CD4-positive, alpha-beta T cell (primary cell): ENCODE results near the gene OTUD5. TPM values are rescaled to one million over a fixed set of nuclear protein-coding genes. Genes with fewer than 3 reads are reported as not detected.

ENCODE experiments used
- ATAC-seq: fragments of 200-7000 bp; cut with Tn5 transposase; one replicate; pipeline ENCODE4 v1.10.0; 2022; ENCODE audit warnings: mild to moderate bottlenecking; ENCODE audit not compliant: poor library complexity
- CTCF ChIA-PET: fragments of 350-600 bp; sonication (Branson Sonifier 250); formaldehyde crosslinking; loops from one replicate; lab custom pipeline; 2021; ENCODE audit warnings: antibody characterized with exemption, inconsistent platforms; lab: Charles Lee
- POLR2A ChIA-PET: fragments of 350-600 bp; sonication (Branson Sonifier 250); formaldehyde crosslinking; loops from one replicate; lab custom pipeline; 2021; ENCODE audit warnings: antibody characterized with exemption, inconsistent platforms; lab: Charles Lee
- DNase-seq, 14 experiments: peaks; one replicate each; pipeline ENCODE4 v3.0.0-alpha.2; 2013 to 2020; ENCODE audit warnings: mixed read lengths in 2 of 14
- H3K27ac ChIP-seq, 2 donors: one replicate each; pipeline versions ENCODE4 v1.5.1 to v1.7.0; 2013; ENCODE audit warnings: low read length in 2 of 2, low read depth in 1 of 2, mild to moderate bottlenecking in 1 of 2
- H3K27me3 ChIP-seq, 2 experiments: 1 replicate in 1 of 2; 2 replicates in 1 of 2; pipeline versions ENCODE4 v1.6.1 to v1.7.0; 2013; ENCODE audit warnings: low read length in 2 of 2, control low read depth in 1 of 2, mild to moderate bottlenecking in 1 of 2, moderate library complexity in 1 of 2; ENCODE audit not compliant: insufficient read depth in 2 of 2, control insufficient read depth in 1 of 2
- H3K36me3 ChIP-seq: one replicate; pipeline ENCODE4 v1.6.1; 2013; ENCODE audit warnings: low read length, control low read depth; ENCODE audit not compliant: insufficient read depth
- H3K4me1 ChIP-seq: one replicate; pipeline ENCODE4 v1.6.1; 2013; ENCODE audit warnings: low read length, control low read depth; ENCODE audit not compliant: insufficient read depth
- H3K4me3 ChIP-seq: one replicate; pipeline ENCODE4 v1.5.1; 2013; ENCODE audit warnings: mild to moderate bottlenecking, low read length, moderate library complexity
- H3K9me3 ChIP-seq, 2 experiments: 1 replicate in 1 of 2; 2 replicates in 1 of 2; pipeline versions ENCODE4 v1.6.1 to v1.7.0; 2013; ENCODE audit warnings: low read length in 2 of 2, mild to moderate bottlenecking in 2 of 2, control low read depth in 1 of 2, moderate library complexity in 1 of 2; ENCODE audit not compliant: control insufficient read depth in 1 of 2, insufficient read depth in 1 of 2
- H3K27ac Mint-ChIP-seq: one replicate; pipeline ENCODE4 v1.8.0; 2020; ENCODE audit warnings: mixed read lengths
- H3K27me3 Mint-ChIP-seq: one replicate; pipeline ENCODE4 v1.8.0; 2021; ENCODE audit warnings: mixed read lengths
- H3K36me3 Mint-ChIP-seq: one replicate; pipeline ENCODE4 v1.8.0; 2021; ENCODE audit warnings: low read depth, mixed read lengths
- H3K4me1 Mint-ChIP-seq: one replicate; pipeline ENCODE4 v1.8.0; 2021; ENCODE audit warnings: low read depth, mixed read lengths
- H3K4me3 Mint-ChIP-seq: one replicate; pipeline ENCODE4 v1.8.0; 2020; ENCODE audit warnings: mild to moderate bottlenecking, mixed read lengths
- H3K9me3 Mint-ChIP-seq: one replicate; pipeline ENCODE4 v1.8.0; 2020; ENCODE audit warnings: mixed read lengths
- intact Hi-C, 2 experiments: fragments of 100-400 bp; cut with DNase I in 1 of 2; cut with micrococcal nuclease in 1 of 2; formaldehyde crosslinking; loops; one replicate each; pipeline versions ENCODE4 v1.15.1 to v1.9.0; 2023 to 2025; cut with DNase I, micrococcal nuclease
- total RNA-seq, 174 experiments: library from RNA in 2 of 174; stranded (reverse) in 2 of 174; gene quantifications; one replicate each; pipeline ENCODE4 v1.2.3 and lab custom pipeline; 2021 to 2026
- TF ChIP-seq, protein P1 (sequence below): fragments of 200-600 bp; IDR thresholded peaks from one replicate; pipeline ENCODE4 v1.8.0; 2022; ENCODE audit warnings: antibody characterized with exemption, mild to moderate bottlenecking

Gene OTUD5
- total RNA-seq, 2 experiments from 2014 or later, result 81.3 to 92.1 TPM

DNA sequence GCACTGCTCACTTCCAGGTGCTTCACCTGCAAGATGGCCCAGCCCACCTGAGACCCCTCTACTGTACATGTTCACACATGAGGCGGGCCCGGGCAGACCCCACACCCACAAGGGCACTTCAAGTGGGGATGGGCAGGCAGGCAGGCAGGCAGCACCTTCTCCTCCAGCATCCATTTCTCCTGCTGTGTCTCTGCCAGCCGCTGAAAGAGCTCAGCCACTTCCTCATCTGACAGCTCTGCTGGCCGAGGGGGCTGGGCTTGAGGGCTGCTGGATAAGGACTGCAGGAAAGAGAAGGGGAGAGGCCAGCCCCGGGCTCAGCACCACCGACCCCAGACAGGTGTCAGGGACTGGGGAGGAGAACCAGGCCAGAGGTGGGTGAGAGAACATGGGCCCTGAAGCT is 18.7 kb upstream of the OTUD5 start:
- ATAC-seq, result no peak
- TF ChIP-seq, protein P1, sequence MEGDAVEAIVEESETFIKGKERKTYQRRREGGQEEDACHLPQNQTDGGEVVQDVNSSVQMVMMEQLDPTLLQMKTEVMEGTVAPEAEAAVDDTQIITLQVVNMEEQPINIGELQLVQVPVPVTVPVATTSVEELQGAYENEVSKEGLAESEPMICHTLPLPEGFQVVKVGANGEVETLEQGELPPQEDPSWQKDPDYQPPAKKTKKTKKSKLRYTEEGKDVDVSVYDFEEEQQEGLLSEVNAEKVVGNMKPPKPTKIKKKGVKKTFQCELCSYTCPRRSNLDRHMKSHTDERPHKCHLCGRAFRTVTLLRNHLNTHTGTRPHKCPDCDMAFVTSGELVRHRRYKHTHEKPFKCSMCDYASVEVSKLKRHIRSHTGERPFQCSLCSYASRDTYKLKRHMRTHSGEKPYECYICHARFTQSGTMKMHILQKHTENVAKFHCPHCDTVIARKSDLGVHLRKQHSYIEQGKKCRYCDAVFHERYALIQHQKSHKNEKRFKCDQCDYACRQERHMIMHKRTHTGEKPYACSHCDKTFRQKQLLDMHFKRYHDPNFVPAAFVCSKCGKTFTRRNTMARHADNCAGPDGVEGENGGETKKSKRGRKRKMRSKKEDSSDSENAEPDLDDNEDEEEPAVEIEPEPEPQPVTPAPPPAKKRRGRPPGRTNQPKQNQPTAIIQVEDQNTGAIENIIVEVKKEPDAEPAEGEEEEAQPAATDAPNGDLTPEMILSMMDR, result no peak
- CTCF ChIA-PET, result no interaction called here
- peaks cover 17% of the 10 kb centered on the region for H3K4me1 Mint-ChIP-seq
- H3K9me3 Mint-ChIP-seq, result no peaks in the 10 kb centered on the region
- no peak overlapping the region for H3K27ac ChIP-seq
- no peak overlapping the region for H3K27ac Mint-ChIP-seq
- no peak overlapping the region for H3K4me3 ChIP-seq
- H3K4me1 ChIP-seq, result peaks cover 15% of the 10 kb centered on the region
- H3K27me3 ChIP-seq, result no peaks in the 10 kb centered on the region
- no peaks in the 10 kb centered on the region for H3K27me3 Mint-ChIP-seq
- no peaks in the 10 kb centered on the region for H3K9me3 ChIP-seq
- POLR2A ChIA-PET, result no interaction called here
- H3K36me3 Mint-ChIP-seq, result peaks cover 55% of the 10 kb centered on the region
- H3K36me3 ChIP-seq, result peaks cover 25% of the 10 kb centered on the region
- H3K4me3 Mint-ChIP-seq, result no peak overlapping the region
- intact Hi-C loops, result no loop called here
- no peak for DNase-seq

DNA sequence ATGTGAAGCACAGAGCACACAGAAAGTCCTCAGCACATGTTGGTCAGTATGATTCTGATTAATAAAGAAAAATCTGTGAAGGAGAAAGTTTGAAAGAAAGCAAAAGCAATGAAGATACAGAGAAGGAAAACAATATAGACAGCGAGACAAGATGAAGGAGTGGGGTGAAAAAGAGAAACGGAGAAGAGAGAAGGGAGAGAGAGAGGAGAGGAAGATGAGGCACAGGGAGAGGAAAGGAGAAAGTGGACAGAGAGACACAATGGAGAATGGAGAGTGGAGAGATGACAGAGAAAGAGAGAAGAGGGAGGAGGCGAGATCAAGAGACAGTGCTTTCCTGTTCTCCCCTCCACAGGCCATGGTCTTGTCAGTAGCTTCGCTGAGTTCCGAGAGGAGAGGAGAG is 18.1 kb upstream of the OTUD5 start:
- Histone ChIP-seq H3K4me1 (peaks cover 16% of the 10 kb centered on the region), H3K9me3 (no peaks in the 10 kb centered on the region), H3K27ac (no peak overlapping the region), H3K27me3 (no peaks in the 10 kb centered on the region), H3K36me3 (peaks cover 22% of the 10 kb centered on the region), H3K4me3 (no peak overlapping the region)
- TF ChIP-seq, protein P1, result no peak
- no peak overlapping the region for H3K27ac Mint-ChIP-seq
- no peaks in the 10 kb centered on the region for H3K9me3 Mint-ChIP-seq
- CTCF ChIA-PET, result no interaction called here
- intact Hi-C loops, result no loop called here
- DNase-seq (no peak), ATAC-seq (no peak)
- no peaks in the 10 kb centered on the region for H3K27me3 Mint-ChIP-seq
- peaks cover 49% of the 10 kb centered on the region for H3K36me3 Mint-ChIP-seq
- H3K4me3 Mint-ChIP-seq, result no peak overlapping the region
- POLR2A ChIA-PET, result no interaction called here
- H3K4me1 Mint-ChIP-seq, result peaks cover 17% of the 10 kb centered on the region

DNA sequence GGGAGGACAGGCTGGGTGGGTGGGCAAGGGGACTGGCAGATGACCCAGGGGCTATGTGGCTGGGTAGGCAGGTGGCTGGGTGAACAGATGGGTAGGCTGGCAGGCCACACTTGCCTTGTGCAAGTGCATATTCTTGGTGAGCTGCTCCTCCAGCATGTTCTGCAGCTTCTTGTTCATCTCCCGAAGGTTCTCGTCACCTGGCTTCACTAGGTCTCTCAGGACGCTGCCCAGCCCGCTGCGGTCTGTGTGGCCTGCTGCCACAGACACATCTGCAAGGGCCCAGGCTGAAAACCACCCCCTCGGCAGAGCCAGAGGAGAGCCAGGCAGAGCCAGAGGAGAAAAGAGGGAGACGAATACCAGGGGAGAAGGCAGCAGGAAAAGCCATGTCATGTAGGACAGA is 17.6 kb upstream of the OTUD5 start:
- H3K27ac ChIP-seq, result no peak overlapping the region
- Mint-ChIP-seq H3K4me3 (no peak overlapping the region), H3K36me3 (peaks cover 44% of the 10 kb centered on the region), H3K4me1 (peaks cover 17% of the 10 kb centered on the region), H3K9me3 (no peaks in the 10 kb centered on the region), H3K27me3 (no peaks in the 10 kb centered on the region), H3K27ac (no peak overlapping the region)
- peaks cover 16% of the 10 kb centered on the region for H3K4me1 ChIP-seq
- H3K9me3 ChIP-seq, result no peaks in the 10 kb centered on the region
- TF ChIP-seq, protein P1, result no peak
- ATAC-seq (no peak), DNase-seq (no peak)
- H3K4me3 ChIP-seq, result no peak overlapping the region
- H3K36me3 ChIP-seq, result peaks cover 20% of the 10 kb centered on the region
- ChIA-PET POLR2A (interaction anchor here (0.8 kb wide), 1 partner anchor 16 kb away, joined by 4 read pairs; no protein-coding TSS in a partner anchor), CTCF (no interaction called here)
- intact Hi-C loops, result no loop called here
- no peaks in the 10 kb centered on the region for H3K27me3 ChIP-seq
